ENCODE measurements around the gene ACTR10. TPM values are rescaled to one million over a fixed set of nuclear protein-coding genes. Genes with fewer than 3 reads are reported as not detected.
A peak's percentile ranks its signal among the peaks of the same experiment; 100 is the strongest.

Gene ACTR10
- total RNA-seq, 1 donor from 2014 or later: 120 TPM

DNA sequence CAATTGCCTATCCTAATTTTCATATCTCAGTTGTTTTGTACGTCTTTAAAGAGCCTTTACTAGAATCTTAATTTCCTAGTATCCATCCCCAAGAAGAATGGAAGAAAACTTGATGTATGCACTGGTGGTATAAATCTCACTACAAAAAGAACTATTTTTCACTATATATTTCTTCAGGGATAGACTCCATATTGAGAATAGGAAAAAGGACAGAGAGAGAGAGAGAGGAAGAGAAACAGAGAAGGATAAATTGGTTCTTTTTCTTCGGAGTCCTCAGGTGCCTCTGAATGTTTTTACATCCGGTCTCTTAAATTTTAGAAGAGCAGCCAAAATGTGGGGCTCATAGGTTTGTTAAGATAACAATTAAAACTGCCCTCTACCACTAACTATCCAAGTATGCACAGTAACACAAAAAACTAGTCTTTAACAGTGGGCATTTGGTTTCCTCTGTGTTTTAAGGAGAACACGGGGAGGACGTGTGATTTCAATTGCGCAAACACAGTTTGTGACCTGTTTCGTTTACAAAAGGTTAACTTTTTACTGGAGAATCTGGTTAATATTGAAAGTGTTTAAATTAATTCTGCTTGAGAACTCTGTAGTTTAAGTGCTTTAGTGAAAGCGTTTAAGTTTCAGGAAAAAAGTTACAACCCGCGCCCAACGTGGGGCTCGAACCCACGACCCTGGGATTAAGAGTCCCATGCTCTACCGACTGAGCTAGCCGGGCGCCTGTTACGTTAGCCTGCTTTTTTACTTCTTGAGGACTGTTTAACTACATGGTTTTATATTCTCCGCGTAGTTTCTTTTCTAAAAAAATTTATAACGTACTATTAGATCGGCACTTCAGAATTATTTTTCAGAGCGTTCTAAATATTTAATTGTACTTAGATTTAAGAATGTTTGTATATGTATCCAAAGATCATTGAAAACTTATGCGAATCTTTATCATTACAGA, 39.6 kb downstream of the ACTR10 start:
- TF ChIP-seq, protein P1, sequence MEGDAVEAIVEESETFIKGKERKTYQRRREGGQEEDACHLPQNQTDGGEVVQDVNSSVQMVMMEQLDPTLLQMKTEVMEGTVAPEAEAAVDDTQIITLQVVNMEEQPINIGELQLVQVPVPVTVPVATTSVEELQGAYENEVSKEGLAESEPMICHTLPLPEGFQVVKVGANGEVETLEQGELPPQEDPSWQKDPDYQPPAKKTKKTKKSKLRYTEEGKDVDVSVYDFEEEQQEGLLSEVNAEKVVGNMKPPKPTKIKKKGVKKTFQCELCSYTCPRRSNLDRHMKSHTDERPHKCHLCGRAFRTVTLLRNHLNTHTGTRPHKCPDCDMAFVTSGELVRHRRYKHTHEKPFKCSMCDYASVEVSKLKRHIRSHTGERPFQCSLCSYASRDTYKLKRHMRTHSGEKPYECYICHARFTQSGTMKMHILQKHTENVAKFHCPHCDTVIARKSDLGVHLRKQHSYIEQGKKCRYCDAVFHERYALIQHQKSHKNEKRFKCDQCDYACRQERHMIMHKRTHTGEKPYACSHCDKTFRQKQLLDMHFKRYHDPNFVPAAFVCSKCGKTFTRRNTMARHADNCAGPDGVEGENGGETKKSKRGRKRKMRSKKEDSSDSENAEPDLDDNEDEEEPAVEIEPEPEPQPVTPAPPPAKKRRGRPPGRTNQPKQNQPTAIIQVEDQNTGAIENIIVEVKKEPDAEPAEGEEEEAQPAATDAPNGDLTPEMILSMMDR (IDR thresholded peaks at IDR 0.05; ENCODE audit: partially characterized antibody, unreplicated experiment): no peak
- Mint-ChIP-seq H3K27ac (ENCODE audit: unreplicated experiment) (peak overlapping the region; percentile 62), H3K4me3 (ENCODE audit: unreplicated experiment) (no peak overlapping the region), H3K4me1 (ENCODE audit: low read depth, unreplicated experiment) (peaks cover 5% of the 10 kb centered on the region), H3K36me3 (ENCODE audit: unreplicated experiment) (peaks cover 4% of the 10 kb centered on the region), H3K27me3 (ENCODE audit: unreplicated experiment) (peaks cover 5% of the 10 kb centered on the region), H3K9me3 (ENCODE audit: unreplicated experiment) (peaks cover 4% of the 10 kb centered on the region)
- peak; percentile 69 for DNase-seq

DNA sequence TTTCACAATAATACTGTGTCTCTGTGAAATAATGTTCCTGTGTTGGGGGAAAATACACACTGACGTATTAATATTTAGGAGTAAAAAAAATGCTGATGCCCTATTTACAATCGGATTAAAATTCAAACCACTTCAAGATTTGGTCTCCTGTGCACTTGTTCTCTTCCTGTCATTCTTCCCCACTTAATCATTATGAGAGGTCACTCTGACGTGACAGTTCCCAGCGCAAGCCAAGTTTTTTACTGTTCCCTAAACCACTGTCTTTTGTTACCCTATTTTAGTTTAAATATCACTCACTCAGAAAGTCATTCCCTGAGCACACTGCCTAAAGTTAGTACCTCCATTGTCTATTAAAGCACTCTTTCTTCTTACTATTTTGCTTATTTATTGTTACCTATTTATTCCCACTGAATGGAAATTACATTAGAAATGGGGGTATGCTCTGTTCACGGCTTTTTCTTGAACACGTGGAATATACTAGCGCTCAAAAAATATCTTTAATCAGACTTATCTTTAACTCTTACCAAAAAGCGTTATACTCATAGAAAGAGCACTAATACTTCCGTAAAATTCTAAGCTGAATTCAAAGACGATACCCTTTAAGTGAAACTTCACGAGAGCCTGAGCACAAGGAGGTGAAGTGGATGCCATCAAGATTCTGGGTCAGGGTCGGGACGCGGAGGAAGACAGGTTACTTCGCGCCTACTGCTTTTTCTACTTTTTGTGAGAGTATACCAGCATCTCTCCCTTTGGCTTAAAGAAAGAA, 44.0 kb downstream of the ACTR10 start:
- H3K27ac Mint-ChIP-seq (ENCODE audit: unreplicated experiment): peak overlapping the region; percentile 7
- H3K4me1 Mint-ChIP-seq (ENCODE audit: low read depth, unreplicated experiment): peaks cover 7% of the 10 kb centered on the region
- H3K27me3 Mint-ChIP-seq (ENCODE audit: unreplicated experiment): peaks cover 5% of the 10 kb centered on the region
- DNase-seq: no peak
- H3K36me3 Mint-ChIP-seq (ENCODE audit: unreplicated experiment): peaks cover 4% of the 10 kb centered on the region
- TF ChIP-seq, protein P1 (IDR thresholded peaks at IDR 0.05; ENCODE audit: partially characterized antibody, unreplicated experiment): no peak
- H3K4me3 Mint-ChIP-seq (ENCODE audit: unreplicated experiment): peak overlapping the region; percentile 98
- peaks cover 8% of the 10 kb centered on the region for H3K9me3 Mint-ChIP-seq (ENCODE audit: unreplicated experiment)

DNA sequence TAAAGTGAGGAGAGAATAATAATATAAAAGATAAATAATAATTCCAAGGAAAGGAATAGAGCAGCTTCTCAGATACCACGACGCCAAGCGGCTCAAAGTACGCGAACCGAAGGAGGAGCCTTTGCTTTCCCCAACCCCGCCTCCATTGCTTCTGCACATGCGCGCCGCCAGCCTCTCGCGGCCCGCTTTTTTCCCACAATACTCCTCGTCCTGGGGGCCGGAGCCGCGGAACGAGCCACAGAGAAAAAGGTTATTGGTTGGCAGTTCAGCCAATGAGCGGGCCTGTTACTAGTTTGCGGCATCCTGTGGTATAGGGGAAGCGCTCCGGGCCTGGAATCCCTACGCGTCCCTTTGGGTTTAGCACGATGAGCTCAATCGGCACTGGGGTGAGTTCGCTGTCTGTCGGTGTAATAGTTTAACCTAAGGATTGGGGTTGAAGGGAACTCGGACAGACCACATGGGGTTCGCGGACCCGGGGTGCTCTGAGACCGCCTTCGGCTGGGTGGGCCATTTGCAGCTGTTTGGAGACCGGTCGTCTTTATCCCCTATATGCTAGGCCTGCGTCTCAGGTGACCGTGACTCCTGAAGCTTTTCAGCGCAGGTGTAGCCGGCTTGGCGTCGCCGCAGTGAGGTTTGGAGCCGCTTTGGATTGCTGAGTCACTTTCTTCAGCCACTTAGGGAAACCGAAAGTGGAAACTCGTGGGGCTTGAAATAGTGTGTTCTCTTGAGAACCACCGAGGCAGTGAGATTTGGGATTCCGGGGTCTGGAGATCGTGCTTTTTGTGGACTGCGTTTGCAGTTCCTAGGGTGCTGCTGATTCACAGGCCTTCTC, 44.8 kb downstream of the ACTR10 start, which contains the start of gene PSMA3:
TSS of gene PSMA3 (plus strand) at position 288 of the 832 bp plus-strand sequence. CDS start at position 366, 78 bp downstream.
- Mint-ChIP-seq H3K4me3 (ENCODE audit: unreplicated experiment) (peak within 1 kb of the TSS; percentile 98), H3K27me3 (ENCODE audit: unreplicated experiment) (peaks cover 5% of the 10 kb centered on the region), H3K9me3 (ENCODE audit: unreplicated experiment) (peaks cover 8% of the 10 kb centered on the region), H3K4me1 (ENCODE audit: low read depth, unreplicated experiment) (peaks cover 7% of the 10 kb centered on the region), H3K27ac (ENCODE audit: unreplicated experiment) (peak within 1 kb of the TSS; percentile 97), H3K36me3 (ENCODE audit: unreplicated experiment) (peaks cover 2% of the 10 kb centered on the region)
- TF ChIP-seq, protein P1 (IDR thresholded peaks at IDR 0.05; ENCODE audit: partially characterized antibody, unreplicated experiment): no peak
- DNase-seq: peak; percentile 98

DNA sequence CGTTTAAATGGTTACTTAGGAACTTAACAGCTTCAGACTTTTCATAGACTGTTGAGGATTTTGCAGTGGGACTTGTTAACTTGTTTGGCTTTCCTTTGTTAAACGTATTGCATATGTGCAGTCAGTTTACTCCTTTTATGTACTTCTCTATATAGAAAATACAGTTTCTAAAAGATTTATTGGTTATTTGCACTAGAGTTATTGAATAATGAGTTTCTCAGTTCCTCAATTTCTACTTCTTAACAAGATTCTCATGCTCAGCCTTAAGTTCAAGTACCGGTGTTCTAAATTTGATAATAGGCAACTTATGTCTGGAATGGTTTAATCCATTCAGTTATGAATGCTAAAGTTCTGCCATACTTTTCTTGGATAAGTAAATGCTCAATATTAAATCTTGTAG, 45.6 kb downstream of the ACTR10 start:
- H3K4me3 Mint-ChIP-seq (ENCODE audit: unreplicated experiment): peak overlapping the region; percentile 98
- H3K4me1 Mint-ChIP-seq (ENCODE audit: low read depth, unreplicated experiment): peaks cover 7% of the 10 kb centered on the region
- TF ChIP-seq, protein P1 (IDR thresholded peaks at IDR 0.05; ENCODE audit: partially characterized antibody, unreplicated experiment): no peak
- H3K27ac Mint-ChIP-seq (ENCODE audit: unreplicated experiment): peak overlapping the region; percentile 97
- peaks cover 4% of the 10 kb centered on the region for H3K9me3 Mint-ChIP-seq (ENCODE audit: unreplicated experiment)
- H3K36me3 Mint-ChIP-seq (ENCODE audit: unreplicated experiment): no peaks in the 10 kb centered on the region
- no peak for DNase-seq
- peaks cover 2% of the 10 kb centered on the region for H3K27me3 Mint-ChIP-seq (ENCODE audit: unreplicated experiment)

Measured in glutamatergic neuron (in vitro differentiated cells).